Breast epithelium (tissue), 4 donors: ENCODE results near the gene GSK3A. TPM values are rescaled to one million over a fixed set of nuclear protein-coding genes. Genes with fewer than 3 reads are reported as not detected.

Experiments used
- DNase-seq, 2 donors: peaks; one replicate each; pipeline ENCODE4 v3.0.0-alpha.2; 2019; ENCODE audit warnings: low spot score in 2 of 2
- H3K27ac ChIP-seq, 2 donors: fragments of 200-600 bp; sonication (generic) in 1 of 2; one replicate each; pipeline ENCODE4 v1.5.1; 2016 to 2019; ENCODE audit warnings: mild to moderate bottlenecking in 1 of 2
- H3K27me3 ChIP-seq, 2 donors: fragments of 200-600 bp; sonication (generic) in 1 of 2; one replicate each; pipeline versions ENCODE4 v1.5.1 to v1.6.0; 2017 to 2019; ENCODE audit warnings: control low read depth in 1 of 2, mild to moderate bottlenecking in 1 of 2
- H3K36me3 ChIP-seq: fragments of 200-600 bp; one replicate; pipeline ENCODE4 v1.5.1; 2019
- H3K4me1 ChIP-seq, 2 donors: fragments of 200-600 bp; sonication (generic); one replicate each; pipeline ENCODE4 v1.5.1; 2016 to 2019; ENCODE audit warnings: control low read depth in 1 of 2
- H3K4me3 ChIP-seq, 3 donors: fragments of 200-600 bp; sonication (generic); 1 replicate in 2 of 3; 2 replicates in 1 of 3; pipeline ENCODE4 v1.5.1; 2016 to 2019; ENCODE audit warnings: mild to moderate bottlenecking in 3 of 3, moderate library complexity in 2 of 3
- H3K9me3 ChIP-seq, 2 donors: fragments of 200-600 bp; sonication (generic) in 1 of 2; one replicate each; pipeline ENCODE4 v1.5.1; 2016 to 2019; ENCODE audit warnings: control low read depth in 1 of 2
- CTCF ChIP-seq, 3 donors: fragments of 450-650 bp; IDR thresholded peaks; one replicate each; pipeline ENCODE4 v1.5.1; 2016 to 2017; ENCODE audit warnings: antibody characterized with exemption in 3 of 3, mild to moderate bottlenecking in 3 of 3, moderate library complexity in 3 of 3
- POLR2A ChIP-seq: fragments of 450-650 bp; IDR thresholded peaks from one replicate; pipeline ENCODE4 v1.6.1; 2016; ENCODE audit warnings: antibody characterized with exemption, mild to moderate bottlenecking, moderate library complexity
- POLR2AphosphoS5 ChIP-seq, 3 donors: sonication (generic); formaldehyde crosslinking; IDR thresholded peaks; one replicate each; pipeline ENCODE4 v1.6.1; 2017; ENCODE audit warnings: antibody characterized with exemption in 3 of 3
- intact Hi-C: fragments of 100-400 bp; cut with DNase I; formaldehyde crosslinking; loops from one replicate; pipeline ENCODE4 v1.15.1; 2023; ENCODE audit warnings: low total_unique reads
- total RNA-seq, 3 donors: library from RNA; depleted of rRNA; stranded (reverse); fragments of >200 nt; gene quantifications; one replicate each; pipeline ENCODE4 v1.1.0, GENCODE V29; 2016

Gene GSK3A
- total RNA-seq, 3 donors from 2014 or later, result 18.7 to 22.1 (median 19.8) TPM

- peak in 1 of 2 donors; percentile 22 for DNase-seq
Observed at GRCh38 chr19:42250183-42250665, 7.8 kb upstream of the GSK3A start.

GRCh38 chr19:42249769-42250168 is 7.4 kb upstream of the GSK3A start:
- no peak for DNase-seq
- Histone ChIP-seq H3K36me3 (no peaks in the 10 kb centered on the region), H3K4me1 (peaks cover 14 to 28% of the 10 kb centered on the region in 2 donors), H3K4me3 (peak overlapping the region in 1 of 3 donors; percentile 98), H3K27ac (peak overlapping the region; percentile 100), H3K9me3 (no peaks in the 10 kb centered on the region), H3K27me3 (no peaks in the 10 kb centered on the region)
- intact Hi-C loops, result no loop called here
- no peak for TF ChIP-seq POLR2A
- no peak for TF ChIP-seq POLR2AphosphoS5 (IDR thresholded peaks at IDR 0.05)
- no peak for TF ChIP-seq CTCF (IDR thresholded peaks at IDR 0.05)

More at GRCh38 chr19:42250183-42250665, 7.8 kb upstream of the GSK3A start:
- TF ChIP-seq POLR2A, result no peak
- TF ChIP-seq POLR2AphosphoS5 (IDR thresholded peaks at IDR 0.05), result no peak
- no peak for TF ChIP-seq CTCF (IDR thresholded peaks at IDR 0.05)
- H3K27ac ChIP-seq, result peak overlapping the region; percentile 100
- H3K36me3 ChIP-seq, result no peaks in the 10 kb centered on the region
- no peaks in the 10 kb centered on the region for H3K9me3 ChIP-seq
- H3K27me3 ChIP-seq, result no peaks in the 10 kb centered on the region
- intact Hi-C loops, result no loop called here
- H3K4me1 ChIP-seq, result peaks cover 14 to 28% of the 10 kb centered on the region in 2 donors
- H3K4me3 ChIP-seq, result peak overlapping the region; percentile 7 to 98 (median 20)

- TF ChIP-seq CTCF (IDR thresholded peaks at IDR 0.05), result no peak
- TF ChIP-seq POLR2A, result no peak
- no peak for TF ChIP-seq POLR2AphosphoS5 (IDR thresholded peaks at IDR 0.05)
- Histone ChIP-seq H3K27ac (peak overlapping the region; percentile 100), H3K27me3 (no peaks in the 10 kb centered on the region), H3K4me3 (no peak overlapping the region), H3K9me3 (no peaks in the 10 kb centered on the region), H3K36me3 (no peaks in the 10 kb centered on the region), H3K4me1 (peaks cover 14 to 28% of the 10 kb centered on the region in 2 donors)
- DNase-seq, result no peak
- intact Hi-C loops, result no loop called here
Observed at GRCh38 chr19:42249149-42249750, 6.8 kb upstream of the GSK3A start.

GRCh38 chr19:42248270-42249148 is 6.1 kb upstream of the GSK3A start:
- H3K27ac ChIP-seq, result peak overlapping the region; percentile 100
- no peak for TF ChIP-seq POLR2A
- TF ChIP-seq POLR2AphosphoS5 (IDR thresholded peaks at IDR 0.05), result no peak
- no peak for TF ChIP-seq CTCF (IDR thresholded peaks at IDR 0.05)

More at GRCh38 chr19:42248270-42249148, 6.1 kb upstream of the GSK3A start:
- DNase-seq, result no peak
- Histone ChIP-seq H3K27me3 (no peaks in the 10 kb centered on the region), H3K9me3 (no peaks in the 10 kb centered on the region), H3K36me3 (no peaks in the 10 kb centered on the region), H3K4me3 (no peak overlapping the region), H3K4me1 (peaks cover 14 to 28% of the 10 kb centered on the region in 2 donors)
- intact Hi-C loops, result no loop called here
